Body of pancreas (tissue), 4 donors: Measurements from ENCODE around the gene FAM83C. TPM values are rescaled to one million over a fixed set of nuclear protein-coding genes. Genes with fewer than 3 reads are reported as not detected.

Experiments used
- ATAC-seq: fragments of 150-250 bp; one replicate; pipeline ENCODE4 v1.9.1; 2016
- DNase-seq, 4 donors: peaks; one replicate each; pipeline ENCODE4 v3.0.0-alpha.2; 2019
- H3K27ac ChIP-seq, 4 donors: fragments of 200-600 bp; sonication (generic); 1 replicate in 3 of 4; 2 replicates in 1 of 4; pipeline versions ENCODE4 v1.5.1 to v1.6.1; 2016 to 2019; ENCODE audit warnings: mild to moderate bottlenecking in 1 of 4, mixed read lengths in 1 of 4, moderate library complexity in 1 of 4
- H3K27me3 ChIP-seq, 2 donors: fragments of 200-600 bp; sonication (generic); one replicate each; pipeline ENCODE4 v1.6.0; 2016; ENCODE audit warnings: mild to moderate bottlenecking in 1 of 2
- H3K36me3 ChIP-seq, 2 donors: fragments of 200-600 bp; sonication (generic); replicated peaks in 1 of 2; 2 replicates each; pipeline ENCODE4 v1.5.1; 2016; ENCODE audit warnings: low read depth in 2 of 2; ENCODE audit not compliant: insufficient read depth in 1 of 2
- H3K4me1 ChIP-seq: fragments of 200-600 bp; sonication (generic); one replicate; pipeline ENCODE4 v1.6.0; 2016
- H3K4me3 ChIP-seq, 2 donors: fragments of 200-600 bp; sonication (generic); 1 replicate in 1 of 2; 2 replicates in 1 of 2; pipeline ENCODE4 v1.5.1; 2016 to 2019
- H3K9me3 ChIP-seq, 3 donors: fragments of 200-600 bp; sonication (generic); 1 replicate in 2 of 3; 2 replicates in 1 of 3; pipeline ENCODE4 v1.5.1; 2016
- POLR2A ChIP-seq, 3 donors: fragments of 450-650 bp; IDR thresholded peaks; one replicate each; pipeline ENCODE4 v1.6.1; 2016; ENCODE audit warnings: antibody characterized with exemption in 3 of 3, mild to moderate bottlenecking in 2 of 3
- WGBS, 2 donors: methylation state at CpG; one replicate each; pipeline ENCODE4 v1.1.5; 2017; 5-methylcytosine and 5-hydroxymethylcytosine counted together
- intact Hi-C: fragments of 100-400 bp; cut with DNase I; formaldehyde crosslinking; loops from one replicate; pipeline ENCODE4 v1.15.1; 2023
- total RNA-seq, 2 donors: library from RNA; depleted of rRNA; stranded (reverse); fragments of >200 nt; gene quantifications; one replicate each; pipeline ENCODE4 v1.1.0, GENCODE V29; 2016
- TF ChIP-seq, protein P1 (sequence below), 7 experiments: fragments of 450-650 bp in 4 of 7; fragments of 200-600 bp in 3 of 7; sonication (generic) in 3 of 7; IDR thresholded peaks; one replicate each; pipeline ENCODE4 v1.5.1; 2016 to 2019; ENCODE audit warnings: antibody characterized with exemption in 7 of 7

Gene FAM83C
- total RNA-seq, 2 donors from 2014 or later: not detected

GRCh38 chr20:35240083-35240810 lies 52.0 kb downstream of the FAM83C start:
- no peak for TF ChIP-seq POLR2A (IDR thresholded peaks at IDR 0.05)
- TF ChIP-seq, protein P1, sequence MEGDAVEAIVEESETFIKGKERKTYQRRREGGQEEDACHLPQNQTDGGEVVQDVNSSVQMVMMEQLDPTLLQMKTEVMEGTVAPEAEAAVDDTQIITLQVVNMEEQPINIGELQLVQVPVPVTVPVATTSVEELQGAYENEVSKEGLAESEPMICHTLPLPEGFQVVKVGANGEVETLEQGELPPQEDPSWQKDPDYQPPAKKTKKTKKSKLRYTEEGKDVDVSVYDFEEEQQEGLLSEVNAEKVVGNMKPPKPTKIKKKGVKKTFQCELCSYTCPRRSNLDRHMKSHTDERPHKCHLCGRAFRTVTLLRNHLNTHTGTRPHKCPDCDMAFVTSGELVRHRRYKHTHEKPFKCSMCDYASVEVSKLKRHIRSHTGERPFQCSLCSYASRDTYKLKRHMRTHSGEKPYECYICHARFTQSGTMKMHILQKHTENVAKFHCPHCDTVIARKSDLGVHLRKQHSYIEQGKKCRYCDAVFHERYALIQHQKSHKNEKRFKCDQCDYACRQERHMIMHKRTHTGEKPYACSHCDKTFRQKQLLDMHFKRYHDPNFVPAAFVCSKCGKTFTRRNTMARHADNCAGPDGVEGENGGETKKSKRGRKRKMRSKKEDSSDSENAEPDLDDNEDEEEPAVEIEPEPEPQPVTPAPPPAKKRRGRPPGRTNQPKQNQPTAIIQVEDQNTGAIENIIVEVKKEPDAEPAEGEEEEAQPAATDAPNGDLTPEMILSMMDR (IDR thresholded peaks at IDR 0.05): no peak
- Histone ChIP-seq H3K4me3 (no peak overlapping the region), H3K27ac (no peak overlapping the region), H3K27me3 (no peaks in the 10 kb centered on the region), H3K36me3 (no peaks in the 10 kb centered on the region), H3K9me3 (no peaks in the 10 kb centered on the region), H3K4me1 (no peaks in the 10 kb centered on the region)
- intact Hi-C loops: no loop called here
- DNase-seq (no peak), ATAC-seq (no peak)
- 71 to 76% methylated on average over 5 of the region's 5 CpGs for WGBS, 2 donors

DNA sequence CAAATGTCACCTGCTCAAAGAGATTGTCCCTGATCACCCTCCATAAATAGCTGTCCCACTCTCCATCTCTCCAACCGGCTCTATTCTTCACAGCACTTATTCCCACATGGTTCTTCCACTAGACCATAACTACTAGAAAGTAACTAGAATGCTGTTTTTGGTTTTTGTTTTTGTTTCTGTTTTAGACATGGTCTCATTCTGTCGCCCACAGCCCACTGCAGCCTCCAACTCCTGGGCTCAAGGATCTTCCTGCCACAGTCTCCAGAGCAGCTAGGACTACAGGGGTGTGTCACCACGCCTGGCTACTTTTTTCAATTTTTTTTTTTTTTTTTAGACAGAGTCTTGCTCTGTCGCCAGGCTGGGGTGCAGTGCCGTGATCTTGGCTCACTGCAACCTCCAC lies 53.5 kb downstream of the FAM83C start:
- DNase-seq (no peak), ATAC-seq (no peak)
- H3K27me3 ChIP-seq: no peaks in the 10 kb centered on the region
- H3K36me3 ChIP-seq: no peaks in the 10 kb centered on the region
- no peak overlapping the region for H3K27ac ChIP-seq
- intact Hi-C loops: no loop called here
- 79 to 93% methylated on average over 5 of the region's 5 CpGs for WGBS, 2 donors
- no peaks in the 10 kb centered on the region for H3K9me3 ChIP-seq
- TF ChIP-seq POLR2A (IDR thresholded peaks at IDR 0.05): no peak
- no peak overlapping the region for H3K4me3 ChIP-seq
- H3K4me1 ChIP-seq: no peaks in the 10 kb centered on the region

DNA sequence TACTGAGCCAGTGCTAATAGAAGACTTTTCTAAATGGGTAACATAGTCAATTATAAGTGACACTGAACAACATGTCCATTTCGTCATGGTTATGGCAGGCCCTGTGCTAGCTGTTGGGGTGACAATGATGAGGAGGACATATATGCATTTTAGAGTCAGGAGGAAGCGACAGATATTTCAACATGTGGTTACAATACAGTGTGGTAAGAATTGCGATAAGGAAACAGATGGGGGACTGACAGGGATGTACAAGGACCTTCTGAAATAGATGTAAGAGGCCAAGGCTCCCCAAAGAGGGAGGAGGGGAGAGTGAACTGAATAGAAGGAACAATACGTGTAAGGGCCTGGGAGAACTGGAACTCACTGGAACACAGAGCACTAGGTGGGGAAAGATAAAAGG lies 54.1 kb downstream of the FAM83C start:
- TF ChIP-seq, protein P1 (IDR thresholded peaks at IDR 0.05): no peak
- TF ChIP-seq POLR2A (IDR thresholded peaks at IDR 0.05): no peak
- intact Hi-C loops: no loop called here
- H3K9me3 ChIP-seq: no peaks in the 10 kb centered on the region
- no peaks in the 10 kb centered on the region for H3K4me1 ChIP-seq
- ATAC-seq (no peak), DNase-seq (no peak)
- no peak overlapping the region for H3K27ac ChIP-seq
- H3K4me3 ChIP-seq: no peak overlapping the region
- 83 to 93% methylated on average over 4 of the region's 4 CpGs for WGBS, 2 donors
- no peaks in the 10 kb centered on the region for H3K27me3 ChIP-seq
- no peaks in the 10 kb centered on the region for H3K36me3 ChIP-seq

DNA sequence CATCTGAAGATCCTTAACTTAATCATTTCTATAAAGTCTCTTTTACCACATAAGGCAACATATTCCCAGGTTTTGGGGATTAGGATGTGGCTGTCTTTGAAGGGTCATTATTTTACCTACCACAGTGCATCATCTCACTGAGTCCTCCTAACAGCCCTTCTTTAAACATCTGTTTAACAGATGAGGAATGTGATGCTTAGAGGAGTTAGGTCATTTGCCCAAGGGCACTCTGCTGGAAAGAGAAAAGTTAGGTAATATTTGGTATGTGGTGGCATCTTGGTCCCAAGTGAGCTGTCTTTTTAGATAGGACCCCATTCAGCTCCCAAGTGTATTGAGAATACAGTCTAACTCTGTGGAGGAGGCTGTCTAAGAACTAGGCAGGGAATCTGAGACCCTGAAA lies 54.7 kb downstream of the FAM83C start:
- intact Hi-C loops: no loop called here
- Histone ChIP-seq H3K4me1 (no peaks in the 10 kb centered on the region), H3K4me3 (no peak overlapping the region), H3K27ac (no peak overlapping the region), H3K27me3 (no peaks in the 10 kb centered on the region), H3K36me3 (no peaks in the 10 kb centered on the region), H3K9me3 (no peaks in the 10 kb centered on the region)
- ATAC-seq: no peak
- TF ChIP-seq POLR2A (IDR thresholded peaks at IDR 0.05): no peak
- TF ChIP-seq, protein P1 (IDR thresholded peaks at IDR 0.05): no peak
- no peak for DNase-seq

- ATAC-seq (no peak), DNase-seq (no peak)
- H3K36me3 ChIP-seq: no peaks in the 10 kb centered on the region
- H3K4me1 ChIP-seq: no peaks in the 10 kb centered on the region
- 88 to 98% methylated on average over 5 to 6 of the region's 6 CpGs for WGBS, 2 donors
- TF ChIP-seq POLR2A (IDR thresholded peaks at IDR 0.05): no peak
- TF ChIP-seq, protein P1 (IDR thresholded peaks at IDR 0.05): no peak
- no peak overlapping the region for H3K4me3 ChIP-seq
- no peaks in the 10 kb centered on the region for H3K27me3 ChIP-seq
- no peaks in the 10 kb centered on the region for H3K9me3 ChIP-seq
- H3K27ac ChIP-seq: no peak overlapping the region
- intact Hi-C loops: no loop called here
Observed at GRCh38 chr20:35235881-35236280, 56.3 kb downstream of the FAM83C start.

Other genes starting within 250 kb of the FAM83C start
- 10 to 100 TPM; 44.1 to 57.4 TPM for gene TRPC4AP, start 199.6 kb downstream of the FAM83C start, total RNA-seq
- gene EDEM2, start 145.1 kb downstream of the FAM83C start, total RNA-seq: 10 to 100 TPM; 18.1 to 24.6 TPM
- gene PROCR, start 120.4 kb downstream of the FAM83C start, total RNA-seq: 10 to 100 TPM in 1 of 2 donors, 1 to 10 TPM in 1; 4.0 to 14.8 TPM
- gene MMP24, start 65.7 kb downstream of the FAM83C start, total RNA-seq: 1 to 10 TPM; 3.0 to 9.3 TPM
- 10 to 100 TPM; 20.4 to 27.5 TPM for gene MMP24OS, start 14.3 kb downstream of the FAM83C start, total RNA-seq
- 10 to 100 TPM; 23.3 to 35.6 TPM for gene EIF6, start 7.7 kb downstream of the FAM83C start, total RNA-seq
- gene UQCC1, start 119.5 kb upstream of the FAM83C start, total RNA-seq: 10 to 100 TPM; 16.1 to 43.2 TPM
- under 1 TPM in 1 of 2 donors, not detected in 1; 0.66 TPM for gene GDF5, start 145.8 kb upstream of the FAM83C start, total RNA-seq
- 10 to 100 TPM in 1 of 2 donors, 1 to 10 TPM in 1; 7.8 to 27.0 TPM for gene CEP250, start 163.2 kb upstream of the FAM83C start, total RNA-seq
- not detected for gene C20orf173, start 237.2 kb upstream of the FAM83C start, total RNA-seq
- 100 to 1,000 TPM; 120 to 136 TPM for gene ERGIC3, start 249.7 kb upstream of the FAM83C start, total RNA-seq